Gastrocnemius medialis (tissue), 4 donors: ENCODE data around the gene RPL10A. TPM values are rescaled to one million over a fixed set of nuclear protein-coding genes. Genes with fewer than 3 reads are reported as not detected.

Source experiments
- ATAC-seq, 2 donors: fragments of 150-250 bp; one replicate each; pipeline ENCODE4 v1.9.1; 2016
- DNase-seq, 2 donors: peaks; one replicate each; pipeline ENCODE4 v3.0.0-alpha.2; 2019
- H3K27ac ChIP-seq, 4 donors: fragments of 200-600 bp; sonication (generic); 1 replicate in 1 of 4; 2 replicates in 3 of 4; pipeline ENCODE4 v1.5.1; 2016 to 2018; ENCODE audit warnings: mild to moderate bottlenecking in 2 of 4, moderate library complexity in 1 of 4
- H3K27me3 ChIP-seq, 3 donors: fragments of 200-600 bp; sonication (generic) in 2 of 3; 1 replicate in 1 of 3; 2 replicates in 2 of 3; pipeline versions ENCODE4 v1.5.1 to v1.6.0; 2016 to 2019; ENCODE audit warnings: mild to moderate bottlenecking in 1 of 3, moderate library complexity in 1 of 3
- H3K36me3 ChIP-seq, 2 donors: fragments of 200-600 bp; sonication (generic) in 1 of 2; one replicate each; pipeline ENCODE4 v1.5.1; 2017 to 2018
- H3K4me1 ChIP-seq, 2 donors: fragments of 200-600 bp; sonication (generic) in 1 of 2; one replicate each; pipeline ENCODE4 v1.5.1; 2016 to 2017; ENCODE audit warnings: mild to moderate bottlenecking in 2 of 2
- H3K4me3 ChIP-seq, 4 donors: fragments of 200-600 bp; sonication (generic) in 3 of 4; 1 replicate in 1 of 4; 2 replicates in 3 of 4; pipeline ENCODE4 v1.5.1; 2016 to 2019; ENCODE audit warnings: mild to moderate bottlenecking in 2 of 4
- H3K9me3 ChIP-seq, 3 donors: fragments of 200-600 bp; sonication (generic) in 2 of 3; 1 replicate in 1 of 3; 2 replicates in 2 of 3; pipeline ENCODE4 v1.5.1; 2016 to 2019
- POLR2A ChIP-seq, 2 donors: fragments of 450-650 bp; IDR thresholded peaks; one replicate each; pipeline ENCODE4 v1.6.1; 2017; ENCODE audit warnings: antibody characterized with exemption in 2 of 2, mild to moderate bottlenecking in 2 of 2, moderate library complexity in 2 of 2
- in situ Hi-C, 4 donors: fragments of 200-750 bp; cut with MboI; loops; one replicate each; pipeline versions ENCODE4 v1.15.0 to v1.8.0; 2017; ENCODE audit warnings: low sequenced_read_pairs in 4 of 4
- intact Hi-C: fragments of 100-400 bp; cut with DNase I; formaldehyde crosslinking; loops from one replicate; pipeline ENCODE4 v1.15.1; 2023; ENCODE audit warnings: low total_unique reads
- total RNA-seq, 4 donors: library from RNA; depleted of rRNA; stranded (reverse); fragments of >200 nt; gene quantifications; one replicate each; pipeline versions ENCODE4 v1.1.0 to v1.2.3, GENCODE V29; 2016
- TF ChIP-seq, protein P1 (sequence below), 5 experiments: fragments of 450-650 bp in 3 of 5; fragments of 200-600 bp in 2 of 5; sonication (generic) in 2 of 5; IDR thresholded peaks in 4 of 5; conservative IDR thresholded peaks in 1 of 5; 1 replicate in 4 of 5; 2 replicates in 1 of 5; pipeline ENCODE4 v1.5.1; 2016 to 2019; ENCODE audit warnings: antibody characterized with exemption in 5 of 5, mild to moderate bottlenecking in 3 of 5, moderate library complexity in 3 of 5

Gene RPL10A
- total RNA-seq, 4 donors from 2014 or later = 772 to 1,014 (median 808) TPM

DNA sequence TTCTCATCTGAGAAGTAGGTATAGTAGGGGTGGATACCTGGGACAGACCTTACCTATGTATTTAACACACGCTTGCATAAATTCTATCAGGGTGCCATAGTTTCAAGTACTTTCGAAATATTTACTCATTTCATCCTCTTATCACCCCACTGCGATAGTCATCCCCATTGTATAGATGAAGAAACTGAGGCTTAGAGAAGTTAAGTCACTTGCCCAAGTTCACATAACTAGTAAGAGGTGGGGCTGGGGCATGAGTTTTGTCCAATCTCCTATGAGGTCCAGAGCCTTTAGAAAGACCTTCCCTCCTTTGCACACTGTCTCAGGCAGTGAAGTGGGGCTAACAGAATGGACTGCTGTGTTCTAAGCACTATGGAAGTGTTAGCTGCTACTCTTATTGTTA lies 38.3 kb downstream of the RPL10A start:
- DNase-seq = no peak
- peaks cover 4 to 8% of the 10 kb centered on the region in 2 donors for H3K4me1 ChIP-seq
- no peak for TF ChIP-seq POLR2A (IDR thresholded peaks at IDR 0.05)
- TF ChIP-seq, protein P1, sequence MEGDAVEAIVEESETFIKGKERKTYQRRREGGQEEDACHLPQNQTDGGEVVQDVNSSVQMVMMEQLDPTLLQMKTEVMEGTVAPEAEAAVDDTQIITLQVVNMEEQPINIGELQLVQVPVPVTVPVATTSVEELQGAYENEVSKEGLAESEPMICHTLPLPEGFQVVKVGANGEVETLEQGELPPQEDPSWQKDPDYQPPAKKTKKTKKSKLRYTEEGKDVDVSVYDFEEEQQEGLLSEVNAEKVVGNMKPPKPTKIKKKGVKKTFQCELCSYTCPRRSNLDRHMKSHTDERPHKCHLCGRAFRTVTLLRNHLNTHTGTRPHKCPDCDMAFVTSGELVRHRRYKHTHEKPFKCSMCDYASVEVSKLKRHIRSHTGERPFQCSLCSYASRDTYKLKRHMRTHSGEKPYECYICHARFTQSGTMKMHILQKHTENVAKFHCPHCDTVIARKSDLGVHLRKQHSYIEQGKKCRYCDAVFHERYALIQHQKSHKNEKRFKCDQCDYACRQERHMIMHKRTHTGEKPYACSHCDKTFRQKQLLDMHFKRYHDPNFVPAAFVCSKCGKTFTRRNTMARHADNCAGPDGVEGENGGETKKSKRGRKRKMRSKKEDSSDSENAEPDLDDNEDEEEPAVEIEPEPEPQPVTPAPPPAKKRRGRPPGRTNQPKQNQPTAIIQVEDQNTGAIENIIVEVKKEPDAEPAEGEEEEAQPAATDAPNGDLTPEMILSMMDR (IDR thresholded peaks at IDR 0.05 in 4 of 5, conservative IDR thresholded peaks at IDR 0.05 in 1 of 5) = no peak
- no peaks in the 10 kb centered on the region for H3K36me3 ChIP-seq
- in situ Hi-C loops (no loop called here), intact Hi-C loops (no loop called here)
- H3K27me3 ChIP-seq = peaks cover 3 to 5% (median 4%) of the 10 kb centered on the region in 3 donors
- H3K4me3 ChIP-seq = no peak overlapping the region
- H3K27ac ChIP-seq = no peak overlapping the region
- ATAC-seq = no peak
- no peaks in the 10 kb centered on the region for H3K9me3 ChIP-seq

DNA sequence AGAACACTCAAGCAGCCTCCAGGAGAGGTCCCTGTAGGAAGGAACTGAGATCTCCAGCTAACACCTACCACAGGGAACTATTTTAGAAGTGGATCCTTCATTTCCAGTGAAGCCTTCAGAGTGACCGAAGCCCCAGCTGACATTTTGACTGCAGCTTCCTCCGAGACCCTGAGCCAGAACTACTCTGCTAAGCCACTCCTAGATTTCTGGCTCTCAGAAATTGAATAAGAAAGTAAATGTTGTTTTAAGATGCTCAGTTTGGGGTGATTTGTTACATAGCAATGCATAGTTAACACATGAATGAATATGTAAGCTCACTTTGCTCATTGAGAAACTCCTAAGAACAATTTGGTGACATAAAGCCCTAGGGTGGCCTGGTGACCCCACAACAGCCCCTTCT lies 39.0 kb downstream of the RPL10A start:
- H3K27ac ChIP-seq = no peak overlapping the region
- no peak overlapping the region for H3K4me3 ChIP-seq
- peaks cover 4 to 14% of the 10 kb centered on the region in 2 donors for H3K4me1 ChIP-seq
- DNase-seq (no peak), ATAC-seq (no peak)
- peaks cover 6 to 11% (median 10%) of the 10 kb centered on the region in 3 donors for H3K27me3 ChIP-seq
- in situ Hi-C loops = no loop called here
- intact Hi-C loops = no loop called here
- H3K36me3 ChIP-seq = no peaks in the 10 kb centered on the region
- TF ChIP-seq, protein P1 (IDR thresholded peaks at IDR 0.05 in 4 of 5, conservative IDR thresholded peaks at IDR 0.05 in 1 of 5) = no peak
- no peak for TF ChIP-seq POLR2A (IDR thresholded peaks at IDR 0.05)
- no peaks in the 10 kb centered on the region for H3K9me3 ChIP-seq

DNA sequence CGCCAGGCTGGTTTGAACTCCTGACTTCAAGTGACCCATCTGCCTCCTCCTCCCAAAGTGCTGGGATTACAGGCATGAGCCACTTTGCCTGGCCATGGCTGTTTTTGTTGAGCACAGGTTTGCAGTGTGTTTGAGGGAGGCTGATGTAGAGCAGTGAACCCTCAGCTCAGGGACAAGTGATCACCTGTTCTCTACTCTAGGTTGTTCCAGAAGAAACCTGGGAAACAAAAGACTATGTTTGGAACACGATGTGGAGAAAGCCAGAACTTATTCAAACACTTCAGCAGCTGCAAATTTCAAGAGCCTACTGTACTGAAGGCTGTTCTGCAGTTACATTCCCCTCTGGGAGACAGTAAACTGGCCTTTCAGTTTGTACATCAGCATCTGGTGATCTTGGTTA lies 39.8 kb downstream of the RPL10A start:
- Histone ChIP-seq H3K9me3 (no peaks in the 10 kb centered on the region), H3K27ac (no peak overlapping the region), H3K27me3 (peaks cover 6 to 11% (median 10%) of the 10 kb centered on the region in 3 donors), H3K4me3 (no peak overlapping the region), H3K4me1 (peaks cover 4 to 14% of the 10 kb centered on the region in 2 donors), H3K36me3 (no peaks in the 10 kb centered on the region)
- in situ Hi-C loops (no loop called here), intact Hi-C loops (no loop called here)
- no peak for TF ChIP-seq POLR2A (IDR thresholded peaks at IDR 0.05)
- TF ChIP-seq, protein P1 (IDR thresholded peaks at IDR 0.05 in 4 of 5, conservative IDR thresholded peaks at IDR 0.05 in 1 of 5) = no peak
- ATAC-seq (no peak), DNase-seq (no peak)

DNA sequence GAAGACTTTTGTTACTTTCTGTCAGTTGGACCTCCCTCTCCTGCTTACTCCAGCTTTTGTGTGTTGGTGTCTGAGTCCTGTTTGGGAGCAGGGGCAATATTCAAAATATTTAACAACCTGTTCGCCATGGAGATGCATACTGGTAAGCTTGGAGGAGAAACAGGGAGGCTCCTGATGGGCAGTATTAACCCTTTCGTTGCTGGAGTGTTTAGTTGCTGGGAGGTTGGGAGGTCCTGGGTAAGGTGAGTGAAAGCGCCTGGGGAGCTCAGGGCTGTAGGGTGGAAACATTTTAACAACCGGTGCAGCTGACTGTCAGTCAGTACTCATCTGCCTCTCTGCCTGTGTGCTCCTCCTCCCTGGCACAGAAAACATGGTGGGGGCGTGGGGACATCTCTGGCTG lies 40.3 kb downstream of the RPL10A start:
- Histone ChIP-seq H3K27ac (no peak overlapping the region), H3K9me3 (no peaks in the 10 kb centered on the region), H3K4me1 (peaks cover 2 to 10% of the 10 kb centered on the region in 2 donors), H3K36me3 (no peaks in the 10 kb centered on the region), H3K27me3 (peaks cover 6 to 11% (median 10%) of the 10 kb centered on the region in 3 donors), H3K4me3 (no peak overlapping the region)
- TF ChIP-seq, protein P1 (IDR thresholded peaks at IDR 0.05 in 4 of 5, conservative IDR thresholded peaks at IDR 0.05 in 1 of 5) = no peak
- no peak for TF ChIP-seq POLR2A (IDR thresholded peaks at IDR 0.05)
- intact Hi-C loops = no loop called here
- ATAC-seq = no peak
- in situ Hi-C loops = no loop called here
- no peak for DNase-seq
